Measurements from ENCODE around the gene COL20A1. TPM values are rescaled to one million over a fixed set of nuclear protein-coding genes. Genes with fewer than 3 reads are reported as not detected.

The COL20A1 gene
- total and polyA plus RNA-seq, 8 donors = 0.53 to 2.4 TPM; not detected in 6

DNA sequence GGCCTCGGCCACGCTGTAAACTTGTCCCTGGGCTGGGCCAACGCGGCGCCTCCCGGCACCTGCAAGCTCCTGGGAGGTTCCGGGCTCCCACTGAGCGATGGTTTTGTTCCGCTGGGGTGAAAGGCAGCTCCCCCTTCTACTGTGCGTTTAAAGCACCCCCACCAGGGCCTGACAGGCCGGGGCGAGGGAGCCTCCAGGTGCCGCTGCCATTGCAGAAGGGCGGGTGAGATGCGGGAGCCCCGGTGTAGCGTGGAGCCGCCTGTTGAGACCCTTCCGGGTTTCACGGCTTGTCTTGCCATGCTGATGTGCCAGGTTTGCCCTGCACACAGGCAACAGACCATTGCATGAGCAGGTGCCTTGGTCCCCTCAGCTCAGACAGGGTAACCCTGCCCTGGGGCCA is 2.9 kb downstream of the COL20A1 start:
- H3K27ac ChIP-seq = no peak overlapping the region
- TF ChIP-seq EP300 (IDR thresholded peaks at IDR 0.05) (no peak), POLR2AphosphoS5 (IDR thresholded peaks at IDR 0.05) (no peak), POLR2A (IDR thresholded peaks at IDR 0.05) (no peak)
- TF ChIP-seq, protein P1, sequence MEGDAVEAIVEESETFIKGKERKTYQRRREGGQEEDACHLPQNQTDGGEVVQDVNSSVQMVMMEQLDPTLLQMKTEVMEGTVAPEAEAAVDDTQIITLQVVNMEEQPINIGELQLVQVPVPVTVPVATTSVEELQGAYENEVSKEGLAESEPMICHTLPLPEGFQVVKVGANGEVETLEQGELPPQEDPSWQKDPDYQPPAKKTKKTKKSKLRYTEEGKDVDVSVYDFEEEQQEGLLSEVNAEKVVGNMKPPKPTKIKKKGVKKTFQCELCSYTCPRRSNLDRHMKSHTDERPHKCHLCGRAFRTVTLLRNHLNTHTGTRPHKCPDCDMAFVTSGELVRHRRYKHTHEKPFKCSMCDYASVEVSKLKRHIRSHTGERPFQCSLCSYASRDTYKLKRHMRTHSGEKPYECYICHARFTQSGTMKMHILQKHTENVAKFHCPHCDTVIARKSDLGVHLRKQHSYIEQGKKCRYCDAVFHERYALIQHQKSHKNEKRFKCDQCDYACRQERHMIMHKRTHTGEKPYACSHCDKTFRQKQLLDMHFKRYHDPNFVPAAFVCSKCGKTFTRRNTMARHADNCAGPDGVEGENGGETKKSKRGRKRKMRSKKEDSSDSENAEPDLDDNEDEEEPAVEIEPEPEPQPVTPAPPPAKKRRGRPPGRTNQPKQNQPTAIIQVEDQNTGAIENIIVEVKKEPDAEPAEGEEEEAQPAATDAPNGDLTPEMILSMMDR (IDR thresholded peaks at IDR 0.05) = no peak
- H3K4me1 ChIP-seq = peaks cover 0 to 11% (median 7%) of the 10 kb centered on the region in 4 donors
- H3K9me3 ChIP-seq = peaks cover 0 to 1% (median under 1%) of the 10 kb centered on the region in 4 donors
- no peak for DNase-seq
- no peak overlapping the region for H3K4me3 ChIP-seq
- peaks cover 25 to 95% (median 57%) of the 10 kb centered on the region in 3 donors for H3K27me3 ChIP-seq
- WGBS, 5 donors = 15 to 35% (median 23%) methylated on average over 20 of the region's 20 CpGs
- no peaks in the 10 kb centered on the region for H3K36me3 ChIP-seq
- intact Hi-C loops (cut with DNase I; ENCODE audit: low total_unique reads) = no loop called here

DNA sequence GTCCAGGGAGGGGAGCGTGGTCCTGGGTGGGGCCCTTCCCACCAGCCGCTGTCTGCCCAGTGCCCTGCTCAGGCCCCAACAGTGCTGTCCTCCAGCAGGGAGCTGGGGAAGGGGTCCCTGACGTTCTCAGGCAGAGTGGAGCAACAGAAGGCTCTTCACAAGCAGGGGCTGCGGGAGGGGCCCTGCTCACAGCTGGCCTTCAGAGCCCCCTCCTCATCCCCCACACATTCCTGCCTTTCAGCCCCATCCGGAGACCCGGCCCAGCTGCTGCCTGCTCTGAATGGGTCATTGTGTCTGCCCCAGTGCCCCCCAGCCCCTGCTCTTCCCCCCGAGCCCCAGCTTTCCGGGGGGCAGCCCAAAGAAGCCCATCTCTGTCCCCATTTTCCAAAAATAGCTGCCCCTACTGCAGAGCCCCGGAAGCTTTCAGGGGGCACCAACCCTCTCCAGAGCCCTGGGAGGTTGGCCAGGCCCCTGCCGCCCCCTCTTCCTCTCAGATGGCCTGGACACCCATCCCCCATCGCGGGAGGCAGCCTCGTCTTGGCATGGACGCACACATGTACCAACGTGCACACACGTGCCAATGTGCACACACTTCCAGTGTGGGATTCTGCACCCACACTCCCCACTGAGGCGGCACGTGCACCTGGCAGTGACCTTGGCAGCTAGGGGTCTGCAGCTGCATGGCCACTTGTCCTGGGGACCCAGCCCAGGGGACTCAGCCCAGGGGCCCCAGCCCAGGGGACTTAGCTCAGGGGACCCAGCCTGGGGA is 3.7 kb downstream of the COL20A1 start:
- peaks cover 25 to 97% (median 59%) of the 10 kb centered on the region in 3 donors for H3K27me3 ChIP-seq
- H3K36me3 ChIP-seq = no peaks in the 10 kb centered on the region
- H3K4me3 ChIP-seq = no peak overlapping the region
- DNase-seq = peak in 1 of 2 donors; percentile 66
- WGBS, 5 donors = 23 to 43% (median 40%) methylated on average over 12 to 18 of the region's 18 CpGs
- H3K27ac ChIP-seq = no peak overlapping the region
- H3K4me1 ChIP-seq = peaks cover 0 to 2% (median 0%) of the 10 kb centered on the region in 4 donors
- TF ChIP-seq POLR2A (IDR thresholded peaks at IDR 0.05) (no peak), EP300 (IDR thresholded peaks at IDR 0.05) (no peak), POLR2AphosphoS5 (IDR thresholded peaks at IDR 0.05) (no peak)
- TF ChIP-seq, protein P1 (IDR thresholded peaks at IDR 0.05) = no peak
- H3K9me3 ChIP-seq = peaks cover 0 to 9% (median 9%) of the 10 kb centered on the region in 4 donors
- intact Hi-C loops (cut with DNase I; ENCODE audit: low total_unique reads) = no loop called here

DNA sequence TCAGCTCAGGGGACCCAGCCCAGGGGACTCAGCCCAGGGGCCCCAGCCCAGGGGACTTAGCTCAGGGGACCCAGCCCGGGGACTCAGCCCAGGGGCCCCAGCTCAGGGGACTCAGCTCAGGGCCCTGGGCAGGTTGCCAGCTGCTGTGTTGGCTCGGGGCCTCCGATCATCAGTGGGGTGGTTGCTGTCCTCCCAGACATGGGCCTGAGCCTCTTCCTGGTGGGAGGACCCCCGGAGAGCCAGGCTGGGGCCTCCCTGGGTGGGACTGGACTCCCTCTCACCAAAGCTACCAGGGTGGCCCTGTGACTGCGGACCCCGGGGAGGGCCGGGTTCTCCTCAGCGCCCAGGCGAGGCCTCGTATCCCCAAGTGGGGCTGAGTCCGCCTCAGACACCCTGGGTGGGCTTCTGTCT is 4.4 kb downstream of the COL20A1 start:
- H3K4me1 ChIP-seq = no peaks in the 10 kb centered on the region
- intact Hi-C loops (cut with DNase I; ENCODE audit: low total_unique reads) = no loop called here
- DNase-seq = no peak
- peaks cover 25 to 98% (median 59%) of the 10 kb centered on the region in 3 donors for H3K27me3 ChIP-seq
- WGBS, 5 donors = 49 to 70% (median 61%) methylated on average over 10 to 11 of the region's 11 CpGs; no CpG with 5 or more reads in 1 of the 5 donors
- no peak overlapping the region for H3K4me3 ChIP-seq
- TF ChIP-seq POLR2A (IDR thresholded peaks at IDR 0.05) (no peak), POLR2AphosphoS5 (IDR thresholded peaks at IDR 0.05) (no peak), EP300 (IDR thresholded peaks at IDR 0.05) (no peak)
- TF ChIP-seq, protein P1 (IDR thresholded peaks at IDR 0.05) = no peak
- peaks cover 0 to 13% (median 11%) of the 10 kb centered on the region in 4 donors for H3K9me3 ChIP-seq
- no peaks in the 10 kb centered on the region for H3K36me3 ChIP-seq
- H3K27ac ChIP-seq = no peak overlapping the region

DNA sequence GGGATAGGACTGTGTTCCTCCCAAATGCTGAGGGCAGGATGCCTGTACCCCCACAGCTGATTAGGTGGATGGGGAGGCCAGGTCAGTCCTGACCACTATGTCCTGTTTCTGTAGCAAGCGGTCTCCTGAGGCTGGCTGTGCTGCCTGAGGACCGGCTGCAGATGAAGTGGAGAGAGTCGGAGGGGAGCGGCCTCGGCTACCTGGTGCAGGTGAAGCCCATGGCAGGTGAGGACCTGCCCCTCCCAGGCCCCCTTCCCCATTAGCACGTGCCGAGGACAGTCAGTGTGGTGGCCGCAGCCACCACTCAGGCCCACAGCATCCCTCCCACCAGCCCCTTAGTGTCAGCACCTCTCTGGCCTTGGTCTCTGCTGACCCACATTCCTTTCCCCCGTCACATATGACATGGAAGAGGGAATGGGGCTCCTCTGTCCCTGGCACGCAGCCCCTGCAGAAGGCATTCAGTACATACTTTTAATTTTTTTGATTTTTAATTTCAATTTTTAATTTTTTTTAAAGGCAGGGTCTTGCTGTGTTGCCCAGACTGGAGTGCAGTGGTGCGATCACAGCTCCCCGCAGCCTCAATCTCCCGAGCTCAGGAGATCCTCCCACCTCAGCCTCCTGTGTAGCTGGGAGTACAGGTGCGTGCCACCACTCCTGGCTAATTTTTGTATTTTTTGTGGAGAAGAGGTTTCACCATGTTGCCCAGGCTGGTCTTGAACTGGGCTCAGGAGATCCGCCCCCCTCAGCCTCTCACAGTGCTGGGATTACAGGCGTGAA is 5.0 kb downstream of the COL20A1 start:
- peaks cover 0 to 13% (median 11%) of the 10 kb centered on the region in 4 donors for H3K9me3 ChIP-seq
- no peak overlapping the region for H3K27ac ChIP-seq
- H3K36me3 ChIP-seq = no peaks in the 10 kb centered on the region
- H3K4me1 ChIP-seq = no peaks in the 10 kb centered on the region
- TF ChIP-seq, protein P1 (IDR thresholded peaks at IDR 0.05) = no peak
- TF ChIP-seq POLR2AphosphoS5 (IDR thresholded peaks at IDR 0.05) (no peak), EP300 (IDR thresholded peaks at IDR 0.05) (no peak), POLR2A (IDR thresholded peaks at IDR 0.05) (no peak)
- intact Hi-C loops (cut with DNase I; ENCODE audit: low total_unique reads) = no loop called here
- no peak overlapping the region for H3K4me3 ChIP-seq
- 75 to 80% (median 80%) methylated on average over 9 to 16 of the region's 16 CpGs for WGBS, 5 donors
- peaks cover 25 to 98% (median 56%) of the 10 kb centered on the region in 3 donors for H3K27me3 ChIP-seq
- DNase-seq = no peak

Measured in stomach (tissue), 9 donors.